HUES64 (cell line): ENCODE results near the gene STAC3. TPM values are rescaled to one million over a fixed set of nuclear protein-coding genes. Genes with fewer than 3 reads are reported as not detected.
"Not testable (repeated sequence)": the region's sequence is repeated elsewhere in the genome, so short reads cannot be mapped to it uniquely, and the experiment has no call there.

Experiments
- H3K27ac ChIP-seq: 2 replicates; pipeline ENCODE4 v1.7.0; 2013; ENCODE audit warnings: low read depth, low read length, inconsistent platforms
- H3K27me3 ChIP-seq: 2 replicates; pipeline ENCODE4 v1.6.1; 2013; ENCODE audit warnings: mild to moderate bottlenecking, low read length; ENCODE audit not compliant: insufficient read depth
- H3K36me3 ChIP-seq: 2 replicates; pipeline ENCODE4 v1.6.1; 2013; ENCODE audit warnings: mild to moderate bottlenecking, low read length; ENCODE audit not compliant: insufficient read depth
- H3K4me1 ChIP-seq: 2 replicates; pipeline ENCODE4 v1.6.1; 2013; ENCODE audit warnings: mild to moderate bottlenecking, low read length, moderate library complexity; ENCODE audit not compliant: insufficient read depth
- H3K4me3 ChIP-seq: 2 replicates; pipeline ENCODE4 v1.5.1; 2013; ENCODE audit warnings: mild to moderate bottlenecking, low read length, moderate library complexity
- H3K9ac ChIP-seq: 2 replicates; pipeline ENCODE4 v1.6.1; 2013; ENCODE audit warnings: mild to moderate bottlenecking, low read depth, low read length
- H3K9me3 ChIP-seq: 2 replicates; pipeline ENCODE4 v1.6.1; 2013; ENCODE audit warnings: low read depth, low read length; ENCODE audit not compliant: insufficient read depth
- WGBS: fragments of 150-250, 120-280 bp; methylation state at CpG from one replicate; pipeline ENCODE4 v1.1.7; 2013; ENCODE audit warnings: missing lambda C conversion rate; 5-methylcytosine and 5-hydroxymethylcytosine counted together
- polyA plus RNA-seq, 2 experiments: library from polyadenylated mRNA; stranded (reverse); fragments of 50-300 nt; gene quantifications; one replicate each; pipeline ENCODE4 v1.2.3, GENCODE V29; 2013

STAC3 gene
- polyA plus RNA-seq (2013, experiment 1 of 2), result 0.90 TPM
- 0.82 TPM for polyA plus RNA-seq (2013, experiment 2 of 2)

- peaks cover 8% of the 10 kb centered on the region for H3K36me3 ChIP-seq
- WGBS, result 74% methylated on average over 6 of the region's 7 CpGs
- no peak within 1 kb of the TSS for H3K9ac ChIP-seq
- no peak within 1 kb of the TSS for H3K4me3 ChIP-seq
- H3K4me1 ChIP-seq, result peaks cover 24% of the 10 kb centered on the region
- H3K27me3 ChIP-seq, result no peaks in the 10 kb centered on the region
- no peak within 1 kb of the TSS for H3K27ac ChIP-seq
- no peaks in the 10 kb centered on the region for H3K9me3 ChIP-seq
Measured at GRCh38 chr12:57250956-57251355, at the start of gene STAC3. STAC3 (minus strand) TSS chr12:57251187; CDS start chr12:57249636, 1,551 bp downstream.

DNA sequence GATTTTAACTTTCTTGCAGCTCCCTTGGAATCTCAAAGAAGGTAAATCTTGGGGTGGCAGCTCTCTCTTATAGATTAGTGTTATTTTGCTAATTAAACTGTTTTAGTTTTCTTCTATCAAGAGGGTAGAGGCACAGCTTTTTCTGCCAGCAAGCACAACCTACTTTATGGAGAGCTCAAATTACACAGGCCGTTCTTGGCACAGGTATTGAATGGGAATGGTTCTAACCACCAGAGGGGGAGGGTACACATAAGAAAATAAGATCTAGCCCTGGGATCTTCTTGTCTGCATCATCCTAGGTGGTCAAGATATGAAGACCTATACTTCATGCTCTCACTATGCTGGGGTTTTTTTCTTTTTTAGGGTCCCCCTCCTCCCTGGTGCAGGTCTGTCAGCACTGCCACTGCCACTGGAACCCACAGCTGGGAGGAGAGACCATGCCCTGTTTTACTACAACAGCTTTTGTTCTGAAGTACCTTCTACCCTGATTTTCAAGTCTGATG, 48.6 kb upstream of the STAC3 start:
- Histone ChIP-seq H3K27ac (no peak overlapping the region), H3K9me3 (no peaks in the 10 kb centered on the region), H3K4me3 (no peak overlapping the region), H3K9ac (no peak overlapping the region), H3K4me1 (peaks cover 11% of the 10 kb centered on the region), H3K36me3 (peaks cover 43% of the 10 kb centered on the region), H3K27me3 (no peaks in the 10 kb centered on the region)
- WGBS, result 82% methylated on average over 1 of the region's 1 CpG

GRCh38 chr12:57296291-57296690, 45.3 kb upstream of the STAC3 start:
- 97% methylated on average over 4 of the region's 4 CpGs for WGBS
- H3K4me3 ChIP-seq, result no peak overlapping the region
- H3K36me3 ChIP-seq, result peaks cover 59% of the 10 kb centered on the region
- H3K9me3 ChIP-seq, result no peaks in the 10 kb centered on the region
- no peaks in the 10 kb centered on the region for H3K27me3 ChIP-seq
- H3K9ac ChIP-seq, result no peak overlapping the region
- peaks cover 11% of the 10 kb centered on the region for H3K4me1 ChIP-seq
- H3K27ac ChIP-seq, result no peak overlapping the region

DNA sequence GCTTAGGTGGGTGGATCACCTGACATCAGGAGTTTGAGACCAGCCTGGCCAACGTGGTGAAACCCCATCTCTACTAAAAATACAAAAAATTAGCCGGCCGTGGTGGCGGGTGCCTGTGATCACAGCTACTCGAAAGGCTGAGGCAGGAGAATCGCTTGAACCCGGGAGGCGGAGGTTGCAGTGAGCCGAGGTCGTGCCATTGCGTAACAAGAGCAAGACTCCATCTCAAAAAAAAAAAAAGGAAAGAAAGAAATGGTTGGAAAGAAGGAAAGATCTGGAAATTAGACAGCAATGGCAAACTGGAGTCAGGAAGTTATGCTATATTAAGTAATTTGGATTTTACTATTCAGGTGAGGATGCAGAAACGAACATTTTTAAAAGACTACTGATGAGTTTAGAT, 31.1 kb upstream of the STAC3 start:
- H3K4me3 ChIP-seq, H3K9ac ChIP-seq, H3K9me3 ChIP-seq, H3K27ac ChIP-seq, H3K27me3 ChIP-seq: not testable (repeated sequence)
- Histone ChIP-seq H3K4me1 (peaks cover 12% of the 10 kb centered on the region; the same call in 1 of the 2 replicates), H3K36me3 (peaks cover 49% of the 10 kb centered on the region)
- 98% methylated on average over 12 of the region's 12 CpGs for WGBS

- no peaks in the 10 kb centered on the region for H3K9me3 ChIP-seq
- H3K4me1 ChIP-seq, result peaks cover 12% of the 10 kb centered on the region; the same call in 1 of the 2 replicates
- no peaks in the 10 kb centered on the region for H3K27me3 ChIP-seq
- 82% methylated on average over 9 of the region's 9 CpGs for WGBS
- peaks cover 45% of the 10 kb centered on the region for H3K36me3 ChIP-seq
- peak overlapping the region; percentile 32; the same call in 1 of the 2 replicates for H3K9ac ChIP-seq
- H3K4me3 ChIP-seq, result no peak overlapping the region
- peak overlapping the region; percentile 41 for H3K27ac ChIP-seq
Measured at GRCh38 chr12:57280211-57281062, 29.4 kb upstream of the STAC3 start.

- Histone ChIP-seq H3K9ac (no peak overlapping the region), H3K27me3 (no peaks in the 10 kb centered on the region), H3K9me3 (no peaks in the 10 kb centered on the region), H3K27ac (no peak overlapping the region), H3K4me3 (no peak overlapping the region), H3K36me3 (peaks cover 45% of the 10 kb centered on the region), H3K4me1 (peaks cover 12% of the 10 kb centered on the region; the same call in 1 of the 2 replicates)
- 94% methylated on average over 15 of the region's 15 CpGs for WGBS
Measured at GRCh38 chr12:57278465-57279381, 27.7 kb upstream of the STAC3 start.

GRCh38 chr12:57276935-57277563, 26.1 kb upstream of the STAC3 start:
- 86% methylated on average over 3 of the region's 4 CpGs for WGBS
- H3K27ac ChIP-seq, result no peak overlapping the region
- no peaks in the 10 kb centered on the region for H3K27me3 ChIP-seq
- no peaks in the 10 kb centered on the region for H3K9me3 ChIP-seq
- peaks cover 12% of the 10 kb centered on the region; the same call in 1 of the 2 replicates for H3K4me1 ChIP-seq
- no peak overlapping the region for H3K9ac ChIP-seq
- no peak overlapping the region for H3K4me3 ChIP-seq
- H3K36me3 ChIP-seq, result peaks cover 43% of the 10 kb centered on the region

DNA sequence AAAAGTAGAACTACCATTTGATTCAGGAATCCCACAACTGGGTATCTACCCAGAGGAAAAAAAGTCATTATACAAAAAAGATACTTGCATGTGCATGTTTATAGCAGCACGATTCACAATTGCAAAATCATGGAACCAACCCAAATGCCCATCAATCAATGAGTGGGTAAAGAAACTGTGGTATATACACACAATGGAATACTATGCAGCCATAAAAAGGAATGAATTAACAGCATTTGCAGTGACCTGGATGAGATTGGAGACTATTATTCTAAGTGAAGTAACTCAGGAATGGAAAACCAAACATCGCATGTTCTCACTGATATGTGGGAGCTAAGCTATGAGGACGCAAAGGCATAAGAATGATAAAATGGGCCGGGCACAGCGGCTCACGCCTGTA, 25.2 kb upstream of the STAC3 start:
- not testable (repeated sequence) for H3K9ac ChIP-seq, H3K27ac ChIP-seq, H3K9me3 ChIP-seq, H3K27me3 ChIP-seq, H3K4me3 ChIP-seq
- Histone ChIP-seq H3K36me3 (peaks cover 40% of the 10 kb centered on the region), H3K4me1 (peaks cover 12% of the 10 kb centered on the region; the same call in 1 of the 2 replicates)
- WGBS, result 94% methylated on average over 5 of the region's 6 CpGs

DNA sequence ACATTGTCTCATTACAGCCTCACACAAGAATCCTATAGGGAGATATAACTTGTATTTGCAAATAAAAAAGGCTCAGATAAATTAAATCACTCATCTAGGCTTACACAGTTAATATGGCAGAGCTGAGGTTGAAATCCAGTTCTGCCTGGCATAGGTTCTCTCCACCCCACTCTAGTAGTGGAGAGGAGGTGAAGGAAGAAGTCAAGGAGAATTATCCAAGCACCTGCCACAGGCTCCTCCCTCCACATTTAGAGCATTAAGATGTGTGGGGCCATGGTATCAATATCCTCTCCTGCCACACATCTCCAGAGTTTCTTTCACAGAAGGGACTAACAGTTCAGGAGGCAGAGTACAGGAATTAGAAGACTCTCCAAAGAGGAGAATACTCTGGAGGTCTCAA, 22.5 kb upstream of the STAC3 start:
- Histone ChIP-seq H3K4me3 (no peak overlapping the region), H3K4me1 (no peaks in the 10 kb centered on the region), H3K9ac (no peak overlapping the region), H3K27me3 (no peaks in the 10 kb centered on the region), H3K36me3 (peaks cover 39% of the 10 kb centered on the region), H3K27ac (no peak overlapping the region), H3K9me3 (no peaks in the 10 kb centered on the region)

GRCh38 chr12:57272337-57273151, 21.6 kb upstream of the STAC3 start:
- Histone ChIP-seq H3K36me3 (peaks cover 43% of the 10 kb centered on the region), H3K4me3 (no peak overlapping the region), H3K27ac (no peak overlapping the region), H3K27me3 (no peaks in the 10 kb centered on the region), H3K4me1 (no peaks in the 10 kb centered on the region), H3K9ac (no peak overlapping the region), H3K9me3 (no peaks in the 10 kb centered on the region)
- WGBS, result 84% methylated on average over 7 of the region's 7 CpGs
